ENCODE results near the gene SCAMP4. TPM values are rescaled to one million over a fixed set of nuclear protein-coding genes. Genes with fewer than 3 reads are reported as not detected.
A peak's percentile ranks its signal among the peaks of the same experiment; 100 is the strongest.

Gene SCAMP4
- total and polyA plus RNA-seq, 9 of the 15 experiments (the other 6 are each of a cell fraction or from before 2014, with no cell fraction given) = 0.81 to 45.9 (median 12.8) TPM

GRCh38 chr19:1855828-1856255 is 49.4 kb upstream of the SCAMP4 start (continued):
- TF ChIP-seq ZNF12 (CRISPR knock-in tag; IDR thresholded peaks at IDR 0.05) = 0 out of 2 replicates have a peak, but pooled peaks have one; percentile 0
- no peak for TF ChIP-seq ZNF507 (tag; conservative IDR thresholded peaks at IDR 0.05)
- TF ChIP-seq PHB2 (IDR thresholded peaks at IDR 0.05; ENCODE audit: low read depth) = no peak
- TF ChIP-seq RCOR1 (IDR thresholded peaks at IDR 0.05; ENCODE audit: borderline replicate concordance in 1 of 2, low read depth in 2 of 2, low read length in 2 of 2) = no peak
- TF ChIP-seq, protein P1, sequence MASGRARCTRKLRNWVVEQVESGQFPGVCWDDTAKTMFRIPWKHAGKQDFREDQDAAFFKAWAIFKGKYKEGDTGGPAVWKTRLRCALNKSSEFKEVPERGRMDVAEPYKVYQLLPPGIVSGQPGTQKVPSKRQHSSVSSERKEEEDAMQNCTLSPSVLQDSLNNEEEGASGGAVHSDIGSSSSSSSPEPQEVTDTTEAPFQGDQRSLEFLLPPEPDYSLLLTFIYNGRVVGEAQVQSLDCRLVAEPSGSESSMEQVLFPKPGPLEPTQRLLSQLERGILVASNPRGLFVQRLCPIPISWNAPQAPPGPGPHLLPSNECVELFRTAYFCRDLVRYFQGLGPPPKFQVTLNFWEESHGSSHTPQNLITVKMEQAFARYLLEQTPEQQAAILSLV (tag; IDR thresholded peaks at IDR 0.05) = no peak
- TF ChIP-seq MECOM (CRISPR knock-in tag; IDR thresholded peaks at IDR 0.05) = no peak
- TF ChIP-seq TCF15 (CRISPR knock-in tag; IDR thresholded peaks at IDR 0.05) = no peak
- TF ChIP-seq ZNF3 (CRISPR knock-in tag; IDR thresholded peaks at IDR 0.05) = no peak
- TF ChIP-seq RBM34 (IDR thresholded peaks at IDR 0.05; ENCODE audit: borderline replicate concordance, insufficient read depth, low read length) = no peak
- TF ChIP-seq TEAD1 (CRISPR knock-in tag; IDR thresholded peaks at IDR 0.05) = no peak
- 0 out of 2 replicates have a peak, but pooled peaks have one; percentile 8 for TF ChIP-seq ZNF395 (CRISPR knock-in tag; IDR thresholded peaks at IDR 0.05)
- no peak for TF ChIP-seq JUND (IDR thresholded peaks at IDR 0.05; ENCODE audit: borderline replicate concordance, low read depth, low read length)
- 0 out of 3 replicates have a peak, but pooled peaks have one; percentile 6 for TF ChIP-seq JUND (tag; IDR thresholded peaks at IDR 0.05; ENCODE audit: borderline replicate concordance, low read depth, low read length)
- 0 out of 2 replicates have a peak, but pooled peaks have one; percentile 9 for TF ChIP-seq ZNF589 (CRISPR knock-in tag; IDR thresholded peaks at IDR 0.05; ENCODE audit: low read depth)
- no peak for TF ChIP-seq CCNT2 (IDR thresholded peaks at IDR 0.05; ENCODE audit: borderline replicate concordance, extremely low read depth, insufficient read length, low read depth, low read length)
- TF ChIP-seq LCOR (CRISPR knock-in tag; IDR thresholded peaks at IDR 0.05) = no peak
- 0 out of 2 replicates have a peak, but pooled peaks have one; percentile 7 for TF ChIP-seq TCF7 (IDR thresholded peaks at IDR 0.05; ENCODE audit: borderline replicate concordance)
- TF ChIP-seq, protein P2, sequence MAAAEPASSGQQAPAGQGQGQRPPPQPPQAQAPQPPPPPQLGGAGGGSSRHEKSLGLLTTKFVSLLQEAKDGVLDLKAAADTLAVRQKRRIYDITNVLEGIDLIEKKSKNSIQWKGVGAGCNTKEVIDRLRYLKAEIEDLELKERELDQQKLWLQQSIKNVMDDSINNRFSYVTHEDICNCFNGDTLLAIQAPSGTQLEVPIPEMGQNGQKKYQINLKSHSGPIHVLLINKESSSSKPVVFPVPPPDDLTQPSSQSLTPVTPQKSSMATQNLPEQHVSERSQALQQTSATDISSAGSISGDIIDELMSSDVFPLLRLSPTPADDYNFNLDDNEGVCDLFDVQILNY (CRISPR knock-in tag; IDR thresholded peaks at IDR 0.05) = no peak
- no peak for TF ChIP-seq TRIM28 (IDR thresholded peaks at IDR 0.05)
- TF ChIP-seq ZNF197 (CRISPR knock-in tag; IDR thresholded peaks at IDR 0.05; ENCODE audit: low read depth) = no peak
- peak; percentile 80 for TF ChIP-seq ZNF263 (CRISPR knock-in tag; IDR thresholded peaks at IDR 0.05; ENCODE audit: borderline replicate concordance)
- TF ChIP-seq, protein P3, sequence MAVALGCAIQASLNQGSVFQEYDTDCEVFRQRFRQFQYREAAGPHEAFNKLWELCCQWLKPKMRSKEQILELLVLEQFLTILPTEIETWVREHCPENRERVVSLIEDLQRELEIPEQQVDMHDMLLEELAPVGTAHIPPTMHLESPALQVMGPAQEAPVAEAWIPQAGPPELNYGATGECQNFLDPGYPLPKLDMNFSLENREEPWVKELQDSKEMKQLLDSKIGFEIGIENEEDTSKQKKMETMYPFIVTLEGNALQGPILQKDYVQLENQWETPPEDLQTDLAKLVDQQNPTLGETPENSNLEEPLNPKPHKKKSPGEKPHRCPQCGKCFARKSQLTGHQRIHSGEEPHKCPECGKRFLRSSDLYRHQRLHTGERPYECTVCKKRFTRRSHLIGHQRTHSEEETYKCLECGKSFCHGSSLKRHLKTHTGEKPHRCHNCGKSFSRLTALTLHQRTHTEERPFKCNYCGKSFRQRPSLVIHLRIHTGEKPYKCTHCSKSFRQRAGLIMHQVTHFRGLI (CRISPR knock-in tag; IDR thresholded peaks at IDR 0.05) = no peak
- TF ChIP-seq, protein P4, sequence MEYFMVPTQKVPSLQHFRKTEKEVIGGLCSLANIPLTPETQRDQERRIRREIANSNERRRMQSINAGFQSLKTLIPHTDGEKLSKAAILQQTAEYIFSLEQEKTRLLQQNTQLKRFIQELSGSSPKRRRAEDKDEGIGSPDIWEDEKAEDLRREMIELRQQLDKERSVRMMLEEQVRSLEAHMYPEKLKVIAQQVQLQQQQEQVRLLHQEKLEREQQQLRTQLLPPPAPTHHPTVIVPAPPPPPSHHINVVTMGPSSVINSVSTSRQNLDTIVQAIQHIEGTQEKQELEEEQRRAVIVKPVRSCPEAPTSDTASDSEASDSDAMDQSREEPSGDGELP (CRISPR knock-in tag; IDR thresholded peaks at IDR 0.05; ENCODE audit: borderline replicate concordance) = no peak

All from K562 (cell line).